Neural cell (in vitro differentiated cells): ENCODE data around the gene DCHS2. TPM values are rescaled to one million over a fixed set of nuclear protein-coding genes. Genes with fewer than 3 reads are reported as not detected.

Experiments
- H2AFZ ChIP-seq: fragments of 200-600, 300-800 bp; sonication (generic), shearing (Covaris generic); 2 replicates; pipeline ENCODE4 v1.6.0; 2014; ENCODE audit warnings: low read depth, mild to moderate bottlenecking, antibody characterized with exemption, low read length, moderate library complexity
- H3F3A ChIP-seq: fragments of 200-600 bp; shearing (Covaris generic); 2 replicates; pipeline ENCODE4 v1.6.1; 2016; ENCODE audit warnings: mild to moderate bottlenecking, moderate library complexity, mixed read lengths, antibody characterized with exemption, low read length; ENCODE audit not compliant: insufficient read depth, poor library complexity, severe bottlenecking
- H3K27ac ChIP-seq: fragments of 200-600, 300-800 bp; sonication (generic), shearing (Covaris generic); 2 replicates; pipeline ENCODE4 v1.5.1; 2014; ENCODE audit warnings: mild to moderate bottlenecking, low read length, moderate library complexity
- H3K27me3 ChIP-seq: fragments of 300-800, 200-600 bp; sonication (generic), shearing (Covaris generic); 2 replicates; pipeline ENCODE4 v1.6.0; 2014; ENCODE audit warnings: mild to moderate bottlenecking, low read depth, low read length, moderate library complexity; ENCODE audit not compliant: insufficient read depth
- H3K36me3 ChIP-seq: fragments of 300-800, 200-600 bp; sonication (generic), shearing (Covaris generic); 2 replicates; pipeline ENCODE4 v1.5.1; 2014; ENCODE audit warnings: mild to moderate bottlenecking, antibody characterized with exemption, low read length, moderate library complexity; ENCODE audit not compliant: insufficient read depth
- H3K4me2 ChIP-seq: fragments of 300-800, 200-600 bp; sonication (generic), shearing (Covaris generic); 2 replicates; pipeline ENCODE4 v1.6.0; 2014; ENCODE audit warnings: mild to moderate bottlenecking, low read length
- H3K4me3 ChIP-seq: fragments of 300-800, 200-600 bp; sonication (generic), shearing (Covaris generic); 2 replicates; pipeline ENCODE4 v1.5.1; 2014; ENCODE audit warnings: mild to moderate bottlenecking, low read length, moderate library complexity
- H3K79me2 ChIP-seq: fragments of 200-600 bp; shearing (Covaris generic); replicated peaks from 2 replicates; pipeline ENCODE4 v1.6.0; 2014; ENCODE audit warnings: mild to moderate bottlenecking, low read length, moderate library complexity; ENCODE audit not compliant: insufficient read depth
- H3K9ac ChIP-seq: fragments of 300-800, 200-600 bp; sonication (generic), shearing (Covaris generic); 2 replicates; pipeline ENCODE4 v1.6.1; 2016; ENCODE audit warnings: mild to moderate bottlenecking, low read length, mixed read lengths
- H3K9me2 ChIP-seq: fragments of 200-600 bp; shearing (Covaris generic); 2 replicates; pipeline ENCODE4 v1.6.1; 2016; ENCODE audit warnings: mild to moderate bottlenecking, low read length, mixed read lengths; ENCODE audit not compliant: insufficient read depth
- H3K9me3 ChIP-seq: fragments of 200-600, 300-800 bp; sonication (generic), shearing (Covaris generic); 2 replicates; pipeline ENCODE4 v1.6.1; 2016; ENCODE audit warnings: mild to moderate bottlenecking, mixed run types, low read length, moderate library complexity, mixed read lengths
- H4K20me1 ChIP-seq: fragments of 200-600 bp; shearing (Covaris generic); 2 replicates; pipeline ENCODE4 v1.6.1; 2016; ENCODE audit warnings: mild to moderate bottlenecking, mixed run types; ENCODE audit not compliant: insufficient read depth
- CTCF ChIP-seq: fragments of 450-650 bp; IDR thresholded peaks from 2 replicates; pipeline ENCODE4 v1.5.1; 2014; ENCODE audit warnings: antibody characterized with exemption, mild to moderate bottlenecking, moderate library complexity; ENCODE audit not compliant: poor library complexity, severe bottlenecking
- EP300 ChIP-seq: fragments of 450-650 bp; conservative IDR thresholded peaks from 2 replicates; pipeline ENCODE4 v1.6.1; 2014; ENCODE audit warnings: antibody characterized with exemption, mild to moderate bottlenecking, moderate library complexity; ENCODE audit not compliant: poor library complexity, severe bottlenecking
- EZH2 ChIP-seq: fragments of 200-600, 300-800 bp; shearing (Covaris generic), sonication (generic); IDR thresholded peaks from 2 replicates; pipeline ENCODE4 v1.6.1; 2014; ENCODE audit warnings: antibody characterized with exemption, low read length, borderline replicate concordance, mild to moderate bottlenecking; ENCODE audit not compliant: insufficient read depth, poor library complexity, severe bottlenecking
- POLR2AphosphoS5 ChIP-seq: IDR thresholded peaks from 2 replicates; pipeline ENCODE4 v1.6.1; 2012
- RAD21 ChIP-seq: fragments of 450-650 bp; conservative IDR thresholded peaks from 2 replicates; pipeline ENCODE4 v1.6.1; 2014; ENCODE audit warnings: antibody characterized with exemption, mild to moderate bottlenecking, moderate library complexity
- REST ChIP-seq: IDR thresholded peaks from 2 replicates; pipeline ENCODE4 v1.6.1; 2012; ENCODE audit warnings: borderline replicate concordance
- SMC3 ChIP-seq: fragments of 450-650 bp; conservative IDR thresholded peaks from 2 replicates; pipeline ENCODE4 v1.6.1; 2014; ENCODE audit warnings: antibody characterized with exemption, mild to moderate bottlenecking, moderate library complexity; ENCODE audit not compliant: poor library complexity
- TAF1 ChIP-seq: IDR thresholded peaks from 2 replicates; pipeline ENCODE4 v1.6.1; 2012; ENCODE audit warnings: low read depth
- polyA plus RNA-seq: library from polyadenylated mRNA; depleted of rRNA; stranded (reverse); fragments of >200 nt; gene quantifications from 2 replicates; pipeline ENCODE4 v1.2.3, GENCODE V29; 2014

Gene DCHS2
- polyA plus RNA-seq, 1 donor from 2014 or later = 1.6 TPM

GRCh38 chr4:154456889-154457288, 34.7 kb downstream of the DCHS2 start:
- no peak overlapping the region for H3K27ac ChIP-seq
- no peak overlapping the region for H3K4me2 ChIP-seq
- no peaks in the 10 kb centered on the region for H3K9me3 ChIP-seq
- no peaks in the 10 kb centered on the region for H3K36me3 ChIP-seq
- H4K20me1 ChIP-seq = no peaks in the 10 kb centered on the region
- H3K79me2 ChIP-seq = no peaks in the 10 kb centered on the region
- H3F3A ChIP-seq = no peaks in the 10 kb centered on the region
- no peak overlapping the region for H3K4me3 ChIP-seq
- no peaks in the 10 kb centered on the region for H3K27me3 ChIP-seq
- no peak overlapping the region for H3K9ac ChIP-seq
- no peak overlapping the region for H2AFZ ChIP-seq
- H3K9me2 ChIP-seq = no peaks in the 10 kb centered on the region
- TF ChIP-seq POLR2AphosphoS5 = no peak
- TF ChIP-seq TAF1 = no peak
- no peak for TF ChIP-seq SMC3
- no peak for TF ChIP-seq EP300

GRCh38 chr4:154456240-154456639, 35.4 kb downstream of the DCHS2 start:
- Histone ChIP-seq H3K9ac (no peak overlapping the region), H3F3A (no peaks in the 10 kb centered on the region), H3K79me2 (no peaks in the 10 kb centered on the region), H3K4me3 (no peak overlapping the region), H3K9me2 (no peaks in the 10 kb centered on the region), H3K27ac (no peak overlapping the region), H3K4me2 (no peak overlapping the region), H3K9me3 (no peaks in the 10 kb centered on the region), H3K27me3 (no peaks in the 10 kb centered on the region), H4K20me1 (no peaks in the 10 kb centered on the region), H3K36me3 (no peaks in the 10 kb centered on the region), H2AFZ (no peak overlapping the region)
- no peak for TF ChIP-seq EZH2
- no peak for TF ChIP-seq TAF1
- no peak for TF ChIP-seq SMC3
- TF ChIP-seq CTCF = no peak
- TF ChIP-seq REST = no peak

GRCh38 chr4:154455111-154455510, 36.5 kb downstream of the DCHS2 start:
- no peaks in the 10 kb centered on the region for H3K36me3 ChIP-seq
- no peak for TF ChIP-seq RAD21
- no peaks in the 10 kb centered on the region for H3K9me2 ChIP-seq
- no peaks in the 10 kb centered on the region for H3K79me2 ChIP-seq
- no peaks in the 10 kb centered on the region for H3K9me3 ChIP-seq
- H3K4me3 ChIP-seq = no peak overlapping the region
- H4K20me1 ChIP-seq = no peaks in the 10 kb centered on the region
- no peak overlapping the region for H3K4me2 ChIP-seq
- H3K27me3 ChIP-seq = no peaks in the 10 kb centered on the region
- no peaks in the 10 kb centered on the region for H3F3A ChIP-seq
- no peak overlapping the region for H2AFZ ChIP-seq
- H3K9ac ChIP-seq = no peak overlapping the region
- H3K27ac ChIP-seq = no peak overlapping the region
